Neural progenitor cell (in vitro differentiated cells): ENCODE measurements around the gene FCGBP. TPM values are rescaled to one million over a fixed set of nuclear protein-coding genes. Genes with fewer than 3 reads are reported as not detected.

Source experiments
- DNase-seq: peaks from one replicate; pipeline ENCODE4 v3.0.0-alpha.2; 2016; ENCODE audit warnings: low spot score
- H2AFZ ChIP-seq: fragments of 200-600 bp; sonication (generic); replicated peaks from 2 replicates; pipeline ENCODE4 v1.6.1; 2016; ENCODE audit warnings: antibody characterized with exemption
- H3F3A ChIP-seq: fragments of 200-600 bp; sonication (generic); 2 replicates; pipeline ENCODE4 v1.6.1; 2016; ENCODE audit warnings: antibody characterized with exemption, low read depth
- H3K27ac ChIP-seq: fragments of 200-600 bp; sonication (generic); 2 replicates; pipeline ENCODE4 v1.5.1; 2016; ENCODE audit warnings: mild to moderate bottlenecking
- H3K27me3 ChIP-seq: fragments of 200-600 bp; sonication (generic); 2 replicates; pipeline ENCODE4 v1.6.1; 2016; ENCODE audit warnings: mild to moderate bottlenecking, moderate library complexity
- H3K36me3 ChIP-seq: fragments of 200-600 bp; sonication (generic); 2 replicates; pipeline ENCODE4 v1.5.1; 2016
- H3K4me1 ChIP-seq: fragments of 200-600 bp; sonication (generic); 2 replicates; pipeline ENCODE4 v1.6.1; 2016; ENCODE audit warnings: mixed run types
- H3K4me2 ChIP-seq: fragments of 200-600 bp; sonication (generic); 2 replicates; pipeline ENCODE4 v1.6.1; 2016
- H3K4me3 ChIP-seq: fragments of 200-600 bp; sonication (generic); 2 replicates; pipeline ENCODE4 v1.5.1; 2016
- H3K79me2 ChIP-seq: fragments of 200-600 bp; sonication (generic); 2 replicates; pipeline ENCODE4 v1.6.1; 2016; ENCODE audit warnings: low read depth
- H3K9ac ChIP-seq: fragments of 200-600 bp; sonication (generic); 2 replicates; pipeline ENCODE4 v1.6.1; 2016
- H3K9me3 ChIP-seq: fragments of 200-600 bp; sonication (generic); 2 replicates; pipeline ENCODE4 v1.5.1; 2016; ENCODE audit warnings: low read depth
- H4K20me1 ChIP-seq: fragments of 200-600 bp; sonication (generic); 2 replicates; pipeline ENCODE4 v1.6.1; 2016; ENCODE audit warnings: low read depth
- H3K27ac Mint-ChIP-seq: 3 replicates; pipeline ENCODE4 v1.8.0; 2021; ENCODE audit warnings: mixed read lengths
- H3K27me3 Mint-ChIP-seq: 2 replicates; pipeline ENCODE4 v1.8.0; 2022; ENCODE audit warnings: low read depth, mild to moderate bottlenecking, inconsistent platforms, moderate library complexity, mixed read lengths; ENCODE audit not compliant: insufficient read depth
- H3K36me3 Mint-ChIP-seq: 3 replicates; pipeline ENCODE4 v1.8.0; 2021; ENCODE audit warnings: mixed read lengths
- H3K4me1 Mint-ChIP-seq: 3 replicates; pipeline ENCODE4 v1.8.0; 2021; ENCODE audit warnings: mixed read lengths
- H3K4me3 Mint-ChIP-seq: 3 replicates; pipeline ENCODE4 v1.8.0; 2021; ENCODE audit warnings: mild to moderate bottlenecking, moderate library complexity, mixed read lengths
- H3K9me3 Mint-ChIP-seq: 3 replicates; pipeline ENCODE4 v1.8.0; 2020; ENCODE audit warnings: mixed read lengths
- CTCF ChIP-seq: fragments of 200-600 bp; sonication (generic); IDR thresholded peaks from 2 replicates; pipeline ENCODE4 v1.5.1; 2017; ENCODE audit warnings: antibody characterized with exemption, mild to moderate bottlenecking
- EZH2 ChIP-seq: fragments of 200-600 bp; sonication (generic); IDR thresholded peaks from 2 replicates; pipeline ENCODE4 v1.6.1; 2017; ENCODE audit warnings: antibody characterized with exemption, mild to moderate bottlenecking, moderate library complexity
- EZH2phosphoT487 ChIP-seq: fragments of 200-600 bp; sonication (generic); IDR thresholded peaks from 2 replicates; pipeline ENCODE4 v1.6.1; 2017; ENCODE audit warnings: antibody characterized with exemption
- total RNA-seq: library from RNA; depleted of rRNA; stranded (reverse); fragments of >200 nt; gene quantifications from 2 replicates; pipeline ENCODE4 v1.2.3, GENCODE V29; 2015; ENCODE audit warnings: low replicate concordance

Gene FCGBP
- total RNA-seq, 1 donor from 2014 or later, result 0.06 TPM

DNA sequence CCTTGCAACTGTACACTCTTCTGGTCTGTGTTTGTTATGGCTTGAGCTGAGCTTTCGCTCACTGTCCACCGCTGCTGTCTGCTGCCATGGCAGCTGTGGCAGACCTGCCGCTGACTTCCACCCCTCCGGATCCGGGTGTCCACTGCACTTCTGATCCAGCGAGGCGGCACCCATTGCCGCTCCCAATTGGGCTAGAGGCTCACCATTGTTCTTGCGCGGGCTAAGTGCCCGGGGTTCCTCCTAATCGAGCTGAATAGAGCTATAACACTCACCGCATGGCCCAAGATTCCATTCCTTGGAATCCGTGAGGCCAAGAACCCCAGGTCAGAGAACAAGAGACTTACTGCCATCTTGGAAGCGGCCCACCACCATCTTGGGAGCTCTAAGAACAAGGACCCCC lies 34.4 kb upstream of the FCGBP start:
- H3K4me3 Mint-ChIP-seq, result peak overlapping the region; percentile 96
- H3K27me3 ChIP-seq, result no peaks in the 10 kb centered on the region
- peaks cover 9% of the 10 kb centered on the region for H3K27me3 Mint-ChIP-seq
- no peaks in the 10 kb centered on the region for H3F3A ChIP-seq
- H4K20me1 ChIP-seq, result no peaks in the 10 kb centered on the region
- no peak overlapping the region for H3K4me2 ChIP-seq
- H2AFZ ChIP-seq, result no peak overlapping the region
- H3K9me3 ChIP-seq, result no peaks in the 10 kb centered on the region
- H3K4me1 ChIP-seq, result peaks cover 8% of the 10 kb centered on the region
- peaks cover 19% of the 10 kb centered on the region for H3K4me1 Mint-ChIP-seq
- H3K79me2 ChIP-seq, result peaks cover 26% of the 10 kb centered on the region
- H3K9me3 Mint-ChIP-seq, result no peaks in the 10 kb centered on the region
- peaks cover 3% of the 10 kb centered on the region for H3K36me3 ChIP-seq
- H3K27ac Mint-ChIP-seq, result no peak overlapping the region
- H3K36me3 Mint-ChIP-seq, result peaks cover 12% of the 10 kb centered on the region
- no peak for TF ChIP-seq CTCF
- TF ChIP-seq EZH2phosphoT487, result no peak
- TF ChIP-seq EZH2, result no peak
- DNase-seq, result no peak
- no peak overlapping the region for H3K9ac ChIP-seq
- no peak overlapping the region for H3K27ac ChIP-seq
- no peak overlapping the region for H3K4me3 ChIP-seq

DNA sequence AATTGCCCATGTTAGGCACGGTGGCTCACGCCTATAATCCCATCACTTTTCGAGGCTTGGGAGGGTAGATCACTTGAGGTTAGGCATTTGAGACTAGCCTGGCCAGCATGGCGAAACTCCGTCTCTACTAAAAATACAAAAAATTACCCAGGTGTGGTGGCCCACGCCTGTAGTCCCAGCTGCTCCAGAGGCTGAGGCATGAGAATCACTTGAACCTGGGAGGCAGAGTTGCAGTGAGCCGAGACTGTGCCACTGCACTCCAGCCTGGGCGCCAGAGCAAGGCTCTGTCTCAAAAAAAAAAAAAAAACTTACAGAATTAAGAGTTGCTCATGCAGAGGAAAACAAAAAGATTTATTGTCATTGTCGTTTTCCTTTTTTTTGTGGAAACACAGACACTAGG lies 33.1 kb upstream of the FCGBP start:
- peaks cover 6% of the 10 kb centered on the region for H3K36me3 Mint-ChIP-seq
- TF ChIP-seq EZH2phosphoT487 (no peak), CTCF (no peak), EZH2 (no peak)
- H3K79me2 ChIP-seq, result peaks cover 15% of the 10 kb centered on the region
- H3K4me1 ChIP-seq, result peaks cover 8% of the 10 kb centered on the region
- no peak overlapping the region for H3K9ac ChIP-seq
- no peaks in the 10 kb centered on the region for H3K27me3 ChIP-seq
- H3F3A ChIP-seq, result no peaks in the 10 kb centered on the region
- H3K4me3 ChIP-seq, result no peak overlapping the region
- H3K4me1 Mint-ChIP-seq, result peaks cover 19% of the 10 kb centered on the region
- no peak overlapping the region for H2AFZ ChIP-seq
- H3K4me3 Mint-ChIP-seq, result no peak overlapping the region
- H3K27ac ChIP-seq, result no peak overlapping the region
- no peaks in the 10 kb centered on the region for H3K9me3 ChIP-seq
- no peak for DNase-seq
- H4K20me1 ChIP-seq, result no peaks in the 10 kb centered on the region
- H3K9me3 Mint-ChIP-seq, result no peaks in the 10 kb centered on the region
- H3K27me3 Mint-ChIP-seq, result peaks cover 9% of the 10 kb centered on the region
- H3K27ac Mint-ChIP-seq, result no peak overlapping the region
- H3K4me2 ChIP-seq, result no peak overlapping the region
- H3K36me3 ChIP-seq, result no peaks in the 10 kb centered on the region

GRCh38 chr19:39966617-39967016 lies 32.2 kb upstream of the FCGBP start:
- peaks cover 15% of the 10 kb centered on the region for H3K4me1 Mint-ChIP-seq
- DNase-seq, result no peak
- Histone ChIP-seq H3F3A (no peaks in the 10 kb centered on the region), H3K4me1 (peaks cover 3% of the 10 kb centered on the region), H3K79me2 (peaks cover 6% of the 10 kb centered on the region), H3K4me2 (no peak overlapping the region), H2AFZ (no peak overlapping the region), H3K9ac (no peak overlapping the region), H3K4me3 (no peak overlapping the region), H4K20me1 (no peaks in the 10 kb centered on the region), H3K27me3 (no peaks in the 10 kb centered on the region), H3K27ac (no peak overlapping the region), H3K36me3 (no peaks in the 10 kb centered on the region), H3K9me3 (no peaks in the 10 kb centered on the region)
- no peak for TF ChIP-seq EZH2
- TF ChIP-seq EZH2phosphoT487, result no peak
- no peak for TF ChIP-seq CTCF
- no peak overlapping the region for H3K27ac Mint-ChIP-seq
- H3K9me3 Mint-ChIP-seq, result no peaks in the 10 kb centered on the region
- H3K4me3 Mint-ChIP-seq, result no peak overlapping the region
- H3K27me3 Mint-ChIP-seq, result peaks cover 5% of the 10 kb centered on the region
- H3K36me3 Mint-ChIP-seq, result peaks cover 2% of the 10 kb centered on the region
